AG09319 (cell line): ENCODE data around the gene MYO18B.

Experiments used
- DNase-seq: peaks from one replicate; pipeline ENCODE4 v3.0.0-alpha.2; 2010; ENCODE audit warnings: low read depth; ENCODE audit errors: extremely low read depth
- CTCF ChIP-seq: IDR thresholded peaks from 2 replicates; pipeline ENCODE4 v1.5.1; 2011; ENCODE audit warnings: low read depth, mild to moderate bottlenecking, inconsistent platforms, low read length, moderate library complexity

MYO18B gene

DNA sequence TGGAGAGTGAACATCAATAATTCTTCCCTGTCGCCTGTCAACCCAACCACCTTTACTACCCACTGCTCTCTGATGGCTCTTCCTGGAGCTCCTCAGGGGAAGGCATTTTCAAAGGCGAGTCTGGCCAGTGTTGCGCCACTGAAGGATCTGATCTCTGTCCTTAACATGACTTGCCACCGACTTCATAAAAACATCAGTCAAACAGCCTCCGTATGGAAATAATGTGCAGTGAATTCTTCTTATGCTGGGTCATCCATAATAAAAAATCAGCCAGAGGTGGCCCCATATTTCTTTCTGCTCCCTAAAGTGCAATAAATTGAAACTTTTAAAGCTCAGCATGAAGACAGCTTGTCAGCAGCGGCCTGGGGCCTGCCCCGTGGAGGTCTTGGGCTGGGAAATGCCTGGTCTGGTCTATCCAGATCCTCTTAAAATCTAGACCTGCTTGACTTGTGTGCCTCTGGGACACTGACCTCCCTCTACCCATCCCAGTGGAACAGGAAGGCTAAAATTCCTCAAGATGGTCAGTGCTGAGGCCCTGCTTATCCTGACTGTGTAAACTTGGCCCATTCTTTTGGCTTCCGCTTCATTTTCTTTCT lies 199.5 kb downstream of the MYO18B start:
- no peak for TF ChIP-seq CTCF
- no peak for DNase-seq

GRCh38 chr22:25942115-25942855 lies 200.3 kb downstream of the MYO18B start:
- TF ChIP-seq CTCF, result no peak
- no peak for DNase-seq

GRCh38 chr22:25942856-25943411 lies 200.9 kb downstream of the MYO18B start:
- no peak for TF ChIP-seq CTCF
- no peak for DNase-seq

DNA sequence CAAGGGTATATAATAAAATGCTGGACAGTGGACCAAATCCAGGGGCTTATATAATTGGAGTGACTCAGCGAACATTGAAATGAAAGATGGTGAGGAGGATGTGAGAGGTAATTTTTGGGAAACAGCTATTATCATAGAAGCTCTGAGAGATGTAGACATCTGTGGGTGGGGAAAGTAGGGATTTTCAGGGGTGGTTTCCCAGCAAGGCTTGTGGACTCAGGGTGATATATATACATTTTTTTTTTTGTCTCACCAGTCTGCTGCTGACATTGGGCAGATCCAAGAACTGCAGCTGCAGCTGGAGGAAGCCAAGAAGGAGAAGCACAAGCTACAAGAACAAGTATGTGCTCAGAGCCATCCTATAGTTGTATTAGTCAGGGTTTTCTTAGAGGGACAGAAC lies 208.1 kb downstream of the MYO18B start:
- DNase-seq, result no peak
- no peak for TF ChIP-seq CTCF

- TF ChIP-seq CTCF, result no peak
- DNase-seq, result no peak
Measured at GRCh38 chr22:25953276-25953675, 211.3 kb downstream of the MYO18B start.

- no peak for DNase-seq
- TF ChIP-seq CTCF, result no peak
Measured at GRCh38 chr22:25953919-25954318, 211.9 kb downstream of the MYO18B start.

DNA sequence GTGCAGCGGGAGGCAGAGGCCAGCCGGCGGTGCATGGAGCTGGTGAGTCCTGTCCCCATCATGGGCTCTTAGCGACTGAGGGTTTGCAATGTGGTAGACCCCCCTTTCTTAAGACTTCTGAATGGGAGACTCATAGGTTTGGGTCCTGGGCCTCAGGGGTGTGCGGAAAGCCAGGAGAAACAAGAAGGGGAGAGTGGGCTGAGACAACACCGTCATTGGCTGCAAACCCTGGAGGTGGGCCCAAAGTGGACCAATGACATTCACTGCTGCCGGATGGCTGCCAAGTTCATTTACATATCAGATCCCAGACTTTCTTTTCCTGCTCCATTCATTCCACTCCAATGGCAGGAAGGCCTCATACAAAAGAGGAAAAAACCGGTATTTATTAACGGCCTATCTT lies 213.3 kb downstream of the MYO18B start:
- no peak for DNase-seq
- TF ChIP-seq CTCF, result no peak
